Activated T-helper 2 cell treated with anti-CD3 and anti-CD28 coated beads, Interferon-gamma antibody, Interleukin-2, Interleukin-4, amounts not matched to agents 10 μg/mL and 5 μg/mL and 100 μg/mL, durations not matched to agents 14 hours and 24 hours and 36 hours (primary cell): ENCODE data around the gene KMT2C. TPM values are rescaled to one million over a fixed set of nuclear protein-coding genes. Genes with fewer than 3 reads are reported as not detected.
"Not testable (repeated sequence)": the region's sequence is repeated elsewhere in the genome, so short reads cannot be mapped to it uniquely, and the experiment has no call there.

ENCODE experiments used
- DNase-seq: peaks from one replicate; pipeline ENCODE4 v3.0.0; 2021; ENCODE audit warnings: low spot score
- H3K27ac Mint-ChIP-seq: one replicate; pipeline ENCODE4 v1.8.0; 2021; ENCODE audit warnings: mixed read lengths
- H3K27me3 Mint-ChIP-seq: one replicate; pipeline ENCODE4 v1.8.0; 2021; ENCODE audit warnings: low read depth, mixed read lengths
- H3K36me3 Mint-ChIP-seq: one replicate; pipeline ENCODE4 v1.8.0; 2021; ENCODE audit warnings: low read depth, mixed read lengths
- H3K4me1 Mint-ChIP-seq: one replicate; pipeline ENCODE4 v1.8.0; 2021; ENCODE audit warnings: low read depth, mixed read lengths
- H3K4me3 Mint-ChIP-seq: one replicate; pipeline ENCODE4 v1.8.0; 2021; ENCODE audit warnings: low read depth, mild to moderate bottlenecking, moderate library complexity, mixed read lengths
- H3K9me3 Mint-ChIP-seq: one replicate; pipeline ENCODE4 v1.8.0; 2021; ENCODE audit warnings: mixed read lengths
- intact Hi-C: fragments of 100-400 bp; cut with micrococcal nuclease; formaldehyde crosslinking; loops from one replicate; pipeline ENCODE4 v1.15.1; 2023
- total RNA-seq: library from RNA; stranded (reverse); gene quantifications from 2 replicates; pipeline ENCODE4 v1.2.3, GENCODE V29; 2022

The KMT2C gene
- total RNA-seq, 1 donor from 2014 or later: 62.4 TPM

- intact Hi-C loops: loop anchor here (1.0 to 10.0 kb wide), 3 partner anchors 26 to 322 kb away; partner anchors contain the start of gene ACTR3B
- Mint-ChIP-seq H3K27ac (peak overlapping the region; percentile 68), H3K4me1 (peaks cover 16% of the 10 kb centered on the region), H3K4me3 (peak overlapping the region; percentile 64)
- not testable (repeated sequence) for H3K9me3 Mint-ChIP-seq, H3K36me3 Mint-ChIP-seq, H3K27me3 Mint-ChIP-seq, DNase-seq
These were observed 1.2 kb upstream of the KMT2C start for GRCh38 chr7:152436931-152437575.

- intact Hi-C loops: loop anchor here (1.0 to 10.0 kb wide), 3 partner anchors 27 to 322 kb away; partner anchors contain the start of gene ACTR3B
- peak overlapping the region; percentile 69 for H3K4me3 Mint-ChIP-seq
- DNase-seq: peak; percentile 84
- no peaks in the 10 kb centered on the region for H3K9me3 Mint-ChIP-seq
- peak overlapping the region; percentile 68 for H3K27ac Mint-ChIP-seq
- peaks cover 16% of the 10 kb centered on the region for H3K4me1 Mint-ChIP-seq
- H3K27me3 Mint-ChIP-seq: no peaks in the 10 kb centered on the region
- H3K36me3 Mint-ChIP-seq: no peaks in the 10 kb centered on the region
These were observed 518 bp upstream of the KMT2C start for GRCh38 chr7:152436111-152436930.

GRCh38 chr7:152434511-152435383, 1.1 kb downstream of the KMT2C start:
- H3K4me3 Mint-ChIP-seq: peak overlapping the region; percentile 88
- DNase-seq: peak; percentile 30
- H3K36me3 Mint-ChIP-seq, H3K9me3 Mint-ChIP-seq, H3K27me3 Mint-ChIP-seq: not testable (repeated sequence)
- intact Hi-C loops: loop anchor here (5.0 to 10.0 kb wide), 2 partner anchors 97 to 290 kb away; no protein-coding TSS in a partner anchor
- peak overlapping the region; percentile 92 for H3K27ac Mint-ChIP-seq
- H3K4me1 Mint-ChIP-seq: peaks cover 21% of the 10 kb centered on the region

- intact Hi-C loops: loop anchor here (5.0 to 10.0 kb wide), 2 partner anchors 97 to 289 kb away; no protein-coding TSS in a partner anchor
- not testable (repeated sequence) for H3K9me3 Mint-ChIP-seq, H3K27me3 Mint-ChIP-seq, H3K36me3 Mint-ChIP-seq
- DNase-seq: peak; percentile 62
- Mint-ChIP-seq H3K27ac (peak overlapping the region; percentile 92), H3K4me1 (peaks cover 23% of the 10 kb centered on the region), H3K4me3 (peak overlapping the region; percentile 88)
These were observed 1.9 kb downstream of the KMT2C start for GRCh38 chr7:152433721-152434490.

GRCh38 chr7:152432735-152433134, 3.1 kb downstream of the KMT2C start:
- peak overlapping the region; percentile 88 for H3K4me3 Mint-ChIP-seq
- DNase-seq, H3K36me3 Mint-ChIP-seq, H3K27me3 Mint-ChIP-seq, H3K27ac Mint-ChIP-seq, H3K9me3 Mint-ChIP-seq: not testable (repeated sequence)
- H3K4me1 Mint-ChIP-seq: peaks cover 29% of the 10 kb centered on the region
- intact Hi-C loops: loop anchor here (5.0 to 10.0 kb wide), 2 partner anchors 95 to 288 kb away; no protein-coding TSS in a partner anchor

GRCh38 chr7:152430854-152431253, 4.9 kb downstream of the KMT2C start:
- no peak for DNase-seq
- Mint-ChIP-seq H3K27ac (no peak overlapping the region), H3K4me1 (peaks cover 24% of the 10 kb centered on the region), H3K36me3 (no peaks in the 10 kb centered on the region), H3K9me3 (no peaks in the 10 kb centered on the region), H3K4me3 (no peak overlapping the region), H3K27me3 (no peaks in the 10 kb centered on the region)
- intact Hi-C loops: loop anchor here (5.0 to 10.0 kb wide), 2 partner anchors 94 to 286 kb away; no protein-coding TSS in a partner anchor

GRCh38 chr7:152430118-152430517, 5.7 kb downstream of the KMT2C start:
- H3K36me3 Mint-ChIP-seq, H3K27ac Mint-ChIP-seq, H3K4me3 Mint-ChIP-seq, DNase-seq, H3K9me3 Mint-ChIP-seq, H3K27me3 Mint-ChIP-seq: not testable (repeated sequence)
- intact Hi-C loops: loop anchor here (5.0 to 10.0 kb wide), 2 partner anchors 93 to 285 kb away; no protein-coding TSS in a partner anchor
- peaks cover 28% of the 10 kb centered on the region for H3K4me1 Mint-ChIP-seq

- Mint-ChIP-seq H3K27me3 (no peaks in the 10 kb centered on the region), H3K4me3 (no peak overlapping the region), H3K9me3 (peaks cover 40% of the 10 kb centered on the region), H3K4me1 (peaks cover 35% of the 10 kb centered on the region), H3K27ac (peak overlapping the region; percentile 78), H3K36me3 (peaks cover 48% of the 10 kb centered on the region)
- DNase-seq: no peak
- intact Hi-C loops: loop anchor here (5.0 to 10.0 kb wide), 2 partner anchors 43 to 50 kb away; no protein-coding TSS in a partner anchor
These were observed 11.3 kb downstream of the KMT2C start for GRCh38 chr7:152424348-152425108.

GRCh38 chr7:152423991-152424347, 11.8 kb downstream of the KMT2C start:
- Mint-ChIP-seq H3K4me3 (no peak overlapping the region), H3K36me3 (peaks cover 53% of the 10 kb centered on the region), H3K27ac (no peak overlapping the region), H3K4me1 (peaks cover 34% of the 10 kb centered on the region), H3K27me3 (no peaks in the 10 kb centered on the region), H3K9me3 (peaks cover 43% of the 10 kb centered on the region)
- no peak for DNase-seq
- intact Hi-C loops: loop anchor here (10.0 kb wide), 1 partner anchor 49 kb away; no protein-coding TSS in a partner anchor

GRCh38 chr7:152423171-152423570, 12.6 kb downstream of the KMT2C start:
- peaks cover 44% of the 10 kb centered on the region for H3K9me3 Mint-ChIP-seq
- DNase-seq, H3K4me3 Mint-ChIP-seq, H3K27ac Mint-ChIP-seq, H3K27me3 Mint-ChIP-seq: not testable (repeated sequence)
- intact Hi-C loops: loop anchor here (10.0 kb wide), 1 partner anchor 48 kb away; no protein-coding TSS in a partner anchor
- peaks cover 29% of the 10 kb centered on the region for H3K4me1 Mint-ChIP-seq
- peaks cover 60% of the 10 kb centered on the region for H3K36me3 Mint-ChIP-seq

- H3K9me3 Mint-ChIP-seq: peaks cover 47% of the 10 kb centered on the region
- H3K36me3 Mint-ChIP-seq: peaks cover 63% of the 10 kb centered on the region
- H3K27ac Mint-ChIP-seq, H3K4me3 Mint-ChIP-seq, H3K27me3 Mint-ChIP-seq, DNase-seq: not testable (repeated sequence)
- intact Hi-C loops: loop anchor here (10.0 kb wide), 1 partner anchor 46 kb away; no protein-coding TSS in a partner anchor
- H3K4me1 Mint-ChIP-seq: peaks cover 26% of the 10 kb centered on the region
These were observed 14.9 kb downstream of the KMT2C start for GRCh38 chr7:152420950-152421349.
